Left ventricle myocardium inferior (tissue), 1 donor: Measurements from ENCODE around the gene ZNF14. TPM values are rescaled to one million over a fixed set of nuclear protein-coding genes. Genes with fewer than 3 reads are reported as not detected.

Source experiments
- DNase-seq: peaks from one replicate; pipeline ENCODE4 v3.0.0-alpha.2; 2020
- H3K27ac ChIP-seq: fragments of 200-600 bp; replicated peaks from 2 replicates; pipeline ENCODE4 v1.8.0; 2021
- H3K27me3 ChIP-seq: fragments of 200-600 bp; 2 replicates; pipeline ENCODE4 v1.8.0; 2021; ENCODE audit warnings: low read depth
- H3K36me3 ChIP-seq: fragments of 200-600 bp; 2 replicates; pipeline ENCODE4 v1.8.0; 2021
- H3K4me1 ChIP-seq: fragments of 200-600 bp; 2 replicates; pipeline ENCODE4 v1.8.0; 2021
- H3K4me3 ChIP-seq: fragments of 200-600 bp; 2 replicates; pipeline ENCODE4 v1.8.0; 2021; ENCODE audit warnings: mild to moderate bottlenecking, moderate library complexity
- H3K9me3 ChIP-seq: fragments of 200-600 bp; replicated peaks from 2 replicates; pipeline ENCODE4 v1.8.0; 2021
- intact Hi-C: fragments of 100-400 bp; cut with micrococcal nuclease; formaldehyde crosslinking; loops from one replicate; pipeline ENCODE4 v1.11.0; 2022
- total RNA-seq: library from RNA; stranded (reverse); fragmentation: NEBNext Ultra II Directional; extraction: Animal tissue kit (Norgen Biotek cat#: 25700); gene quantifications from one replicate; pipeline ENCODE4 v1.2.1, GENCODE V29; 2021
- TF ChIP-seq, protein P1 (sequence below): fragments of 200-600 bp; IDR thresholded peaks from 2 replicates; pipeline ENCODE4 v1.8.0; 2021; ENCODE audit warnings: antibody characterized with exemption, mild to moderate bottlenecking, borderline replicate concordance
- donor health status: DM: no; HTN: yes; CAD: no; lungs with severe emphysema.

ZNF14 gene
- total RNA-seq, 1 donor from 2014 or later, result 3.7 TPM

DNA sequence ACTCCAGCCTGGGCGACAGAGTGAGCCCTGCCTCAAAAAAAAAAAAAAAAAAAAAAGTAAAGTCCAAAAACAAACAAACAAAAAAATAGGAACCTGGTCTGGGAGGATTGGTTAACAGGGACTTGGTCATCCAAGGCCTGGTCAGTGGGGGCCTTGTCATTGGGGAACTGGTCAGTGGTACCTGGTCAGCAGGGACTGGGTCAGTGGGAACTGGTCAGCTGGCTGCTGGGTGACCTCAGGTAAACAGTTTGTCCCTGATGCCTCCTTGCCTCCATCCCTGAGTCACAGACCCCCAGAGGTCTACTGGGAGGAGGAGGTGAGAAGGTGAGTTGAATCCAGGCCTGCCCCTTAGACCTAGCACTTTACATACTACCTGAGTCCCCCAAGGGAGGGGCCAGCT is 5.7 kb upstream of the ZNF14 start:
- Histone ChIP-seq H3K4me1 (peaks cover 1% of the 10 kb centered on the region), H3K9me3 (no peaks in the 10 kb centered on the region), H3K4me3 (no peak overlapping the region), H3K27ac (no peak overlapping the region), H3K36me3 (no peaks in the 10 kb centered on the region), H3K27me3 (peaks cover 16% of the 10 kb centered on the region)
- intact Hi-C loops, result no loop called here
- TF ChIP-seq, protein P1, sequence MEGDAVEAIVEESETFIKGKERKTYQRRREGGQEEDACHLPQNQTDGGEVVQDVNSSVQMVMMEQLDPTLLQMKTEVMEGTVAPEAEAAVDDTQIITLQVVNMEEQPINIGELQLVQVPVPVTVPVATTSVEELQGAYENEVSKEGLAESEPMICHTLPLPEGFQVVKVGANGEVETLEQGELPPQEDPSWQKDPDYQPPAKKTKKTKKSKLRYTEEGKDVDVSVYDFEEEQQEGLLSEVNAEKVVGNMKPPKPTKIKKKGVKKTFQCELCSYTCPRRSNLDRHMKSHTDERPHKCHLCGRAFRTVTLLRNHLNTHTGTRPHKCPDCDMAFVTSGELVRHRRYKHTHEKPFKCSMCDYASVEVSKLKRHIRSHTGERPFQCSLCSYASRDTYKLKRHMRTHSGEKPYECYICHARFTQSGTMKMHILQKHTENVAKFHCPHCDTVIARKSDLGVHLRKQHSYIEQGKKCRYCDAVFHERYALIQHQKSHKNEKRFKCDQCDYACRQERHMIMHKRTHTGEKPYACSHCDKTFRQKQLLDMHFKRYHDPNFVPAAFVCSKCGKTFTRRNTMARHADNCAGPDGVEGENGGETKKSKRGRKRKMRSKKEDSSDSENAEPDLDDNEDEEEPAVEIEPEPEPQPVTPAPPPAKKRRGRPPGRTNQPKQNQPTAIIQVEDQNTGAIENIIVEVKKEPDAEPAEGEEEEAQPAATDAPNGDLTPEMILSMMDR, result no peak
- no peak for DNase-seq

DNA sequence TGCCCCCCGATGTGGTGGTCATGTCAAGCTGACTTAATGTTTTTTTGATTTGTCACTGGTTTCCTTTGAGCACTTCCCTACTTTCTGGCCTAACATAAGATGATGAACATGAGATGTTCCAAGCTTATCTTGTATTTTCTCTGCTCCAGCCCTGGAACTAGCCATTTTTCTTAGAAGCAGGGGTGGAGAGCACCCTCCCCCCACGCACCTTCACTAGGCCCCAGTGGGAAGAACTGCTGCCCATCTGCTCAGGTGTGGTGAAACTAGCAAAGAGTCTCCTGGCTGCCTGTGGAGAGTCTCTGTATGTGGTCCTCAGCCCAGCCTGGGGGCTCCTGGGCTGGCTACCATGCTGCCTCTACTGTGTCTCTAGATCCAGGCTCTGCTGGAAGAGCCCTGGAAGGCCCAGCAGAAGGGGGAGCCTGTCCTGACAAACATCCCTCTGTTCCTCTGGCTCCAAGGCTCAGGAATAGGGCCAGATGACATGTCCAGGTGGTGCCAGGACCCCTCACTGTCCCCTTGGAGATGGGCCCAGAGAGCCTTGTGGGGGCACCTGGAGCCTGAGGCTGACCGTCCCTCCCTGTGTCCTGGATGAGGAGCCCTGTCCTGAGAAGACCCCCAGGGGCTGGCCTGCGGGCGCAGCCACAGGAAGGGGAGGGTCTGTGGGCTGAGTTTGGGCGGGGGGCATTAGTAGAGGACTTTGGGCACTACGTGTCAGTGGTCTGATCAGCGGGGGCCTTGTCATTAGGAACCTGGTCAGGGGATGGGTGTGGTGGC is 4.8 kb upstream of the ZNF14 start:
- no peak for DNase-seq
- peaks cover 16% of the 10 kb centered on the region for H3K27me3 ChIP-seq
- no peaks in the 10 kb centered on the region for H3K9me3 ChIP-seq
- H3K4me3 ChIP-seq, result no peak overlapping the region
- no peak overlapping the region for H3K27ac ChIP-seq
- TF ChIP-seq, protein P1, result no peak
- H3K4me1 ChIP-seq, result peaks cover 7% of the 10 kb centered on the region
- no peaks in the 10 kb centered on the region for H3K36me3 ChIP-seq
- intact Hi-C loops, result no loop called here

DNA sequence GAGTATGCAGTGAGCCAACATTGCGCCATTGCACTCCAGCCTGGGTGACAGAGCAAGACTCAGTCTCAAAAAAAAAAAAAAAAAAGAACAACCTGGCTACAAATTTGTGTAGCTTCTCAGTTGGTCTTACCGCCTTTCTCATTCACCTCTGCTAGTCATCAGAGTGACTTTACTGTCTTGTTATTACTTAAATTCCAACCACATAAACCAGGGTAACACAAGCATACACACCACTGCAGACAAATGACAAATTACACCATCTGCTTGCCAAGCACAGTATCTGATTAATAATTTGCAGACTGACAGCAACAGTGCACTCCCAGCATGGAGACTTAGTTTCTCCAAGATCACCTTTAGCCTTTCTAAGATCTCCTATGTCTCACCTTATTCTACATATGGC is 11.0 kb downstream of the ZNF14 start:
- H3K9me3 ChIP-seq, result peaks cover 97% of the 10 kb centered on the region

DNA sequence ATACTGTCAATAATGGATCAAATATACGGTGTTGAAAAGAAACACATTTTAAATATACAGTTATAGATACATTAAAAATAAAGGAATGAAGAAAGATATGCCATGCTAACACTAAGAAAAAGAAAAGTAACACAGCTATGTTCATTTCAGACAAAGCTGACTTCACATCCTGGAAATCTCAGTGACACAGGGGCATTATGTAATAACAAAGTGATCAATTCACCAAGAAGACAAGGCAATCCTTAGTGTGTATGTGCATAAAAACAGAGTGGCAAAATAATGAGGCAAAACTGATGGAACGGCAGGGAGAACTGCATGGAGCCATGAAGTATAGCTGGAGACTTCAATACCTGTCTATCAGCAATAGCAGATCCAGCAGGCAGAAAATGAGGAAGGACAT is 13.1 kb downstream of the ZNF14 start:
- intact Hi-C loops, result no loop called here
- TF ChIP-seq, protein P1, result no peak

More for the DNA sequence above, 11.0 kb downstream of the ZNF14 start:
- intact Hi-C loops, result no loop called here
- H3K4me1 ChIP-seq, result no peaks in the 10 kb centered on the region
- DNase-seq, result no peak
- H3K36me3 ChIP-seq, result peaks cover 54% of the 10 kb centered on the region
- H3K27ac ChIP-seq, result no peak overlapping the region
- TF ChIP-seq, protein P1, result no peak
- no peaks in the 10 kb centered on the region for H3K27me3 ChIP-seq
- H3K4me3 ChIP-seq, result no peak overlapping the region

DNA sequence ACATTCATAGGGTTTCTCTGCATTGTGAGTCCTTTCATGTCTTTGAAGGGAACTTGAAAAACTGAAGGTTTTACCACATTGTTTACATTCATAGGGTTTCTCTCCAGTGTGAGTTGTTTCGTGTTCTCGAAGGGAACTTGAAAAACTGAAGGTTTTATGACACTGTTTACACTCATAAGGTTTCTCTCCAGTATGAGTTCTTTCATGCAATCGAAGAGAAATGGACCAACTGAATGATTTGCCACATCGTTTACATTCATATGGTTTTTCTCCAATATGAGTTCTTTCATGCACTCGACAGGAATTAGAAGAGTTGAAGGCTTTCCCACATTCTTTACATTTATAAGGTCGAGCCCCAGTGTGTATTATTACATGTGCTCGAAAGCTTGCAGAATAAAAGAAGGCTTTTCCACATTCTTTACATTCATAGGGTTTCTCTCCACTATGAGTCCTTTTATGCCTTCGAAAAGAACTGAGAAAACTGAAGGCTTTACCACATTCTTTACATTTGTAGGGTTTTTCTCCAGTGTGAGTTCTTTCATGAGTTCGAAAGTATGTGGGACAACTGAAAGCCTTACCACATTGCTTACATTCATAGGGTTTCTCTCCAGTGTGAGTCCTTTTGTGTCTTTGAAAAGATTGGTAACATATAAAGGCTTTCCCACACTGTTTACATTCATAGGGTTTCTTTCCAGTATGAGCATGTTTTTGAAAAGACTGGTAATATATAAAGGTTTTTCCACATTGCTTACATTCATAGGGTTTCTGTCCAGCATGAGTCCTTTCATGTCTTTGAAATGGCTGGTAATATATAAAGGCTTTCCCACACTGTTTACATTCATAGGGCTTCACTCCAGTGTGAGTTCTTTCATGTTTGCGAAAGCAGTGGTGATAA is 20.7 kb downstream of the ZNF14 start:
- intact Hi-C loops, result no loop called here
- Histone ChIP-seq H3K27ac (no peak overlapping the region), H3K4me1 (no peaks in the 10 kb centered on the region), H3K4me3 (no peak overlapping the region), H3K36me3 (peaks cover 100% of the 10 kb centered on the region), H3K27me3 (no peaks in the 10 kb centered on the region), H3K9me3 (peaks cover 100% of the 10 kb centered on the region)
- TF ChIP-seq, protein P1, result no peak
- DNase-seq, result no peak

More for the DNA sequence above, 13.1 kb downstream of the ZNF14 start:
- Histone ChIP-seq H3K4me1 (no peaks in the 10 kb centered on the region), H3K27me3 (no peaks in the 10 kb centered on the region), H3K4me3 (no peak overlapping the region), H3K27ac (no peak overlapping the region), H3K36me3 (peaks cover 65% of the 10 kb centered on the region), H3K9me3 (peaks cover 97% of the 10 kb centered on the region)
- DNase-seq, result no peak
